ENCODE measurements around the gene PTPN1.
"Not testable (repeated sequence)": the region's sequence is repeated elsewhere in the genome, so short reads cannot be mapped to it uniquely, and the experiment has no call there.

Gene PTPN1

GRCh38 chr20:50592282-50593004 lies 82.3 kb downstream of the PTPN1 start:
- DNase-seq (ENCODE audit: low spot score): no peak

- DNase-seq (ENCODE audit: low spot score): no peak
These were observed 82.8 kb downstream of the PTPN1 start for GRCh38 chr20:50593005-50593335.

DNA sequence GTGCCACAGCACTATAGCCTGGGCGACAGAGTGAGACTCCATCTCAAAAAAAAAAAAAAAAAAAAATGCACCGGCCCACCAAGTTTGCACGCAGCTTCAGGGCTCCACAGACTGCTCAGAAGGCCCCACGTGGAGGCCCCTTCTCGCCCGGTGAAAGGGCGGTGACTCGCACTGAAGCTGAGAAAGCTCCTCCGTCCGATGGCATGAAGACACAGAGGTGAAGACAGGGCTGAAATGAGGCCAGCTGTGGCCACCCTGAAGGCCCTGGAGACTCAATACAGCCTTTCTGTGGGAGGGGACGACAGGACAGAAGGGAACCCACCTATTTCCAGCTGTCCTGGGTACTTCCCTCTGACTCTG lies 84.0 kb downstream of the PTPN1 start:
- no peak for DNase-seq (ENCODE audit: low spot score)

GRCh38 chr20:50594591-50595432 lies 84.6 kb downstream of the PTPN1 start:
- no peak for DNase-seq (ENCODE audit: low spot score)

- no peak for DNase-seq (ENCODE audit: low spot score)
These were observed 85.3 kb downstream of the PTPN1 start for GRCh38 chr20:50595433-50595895.

DNA sequence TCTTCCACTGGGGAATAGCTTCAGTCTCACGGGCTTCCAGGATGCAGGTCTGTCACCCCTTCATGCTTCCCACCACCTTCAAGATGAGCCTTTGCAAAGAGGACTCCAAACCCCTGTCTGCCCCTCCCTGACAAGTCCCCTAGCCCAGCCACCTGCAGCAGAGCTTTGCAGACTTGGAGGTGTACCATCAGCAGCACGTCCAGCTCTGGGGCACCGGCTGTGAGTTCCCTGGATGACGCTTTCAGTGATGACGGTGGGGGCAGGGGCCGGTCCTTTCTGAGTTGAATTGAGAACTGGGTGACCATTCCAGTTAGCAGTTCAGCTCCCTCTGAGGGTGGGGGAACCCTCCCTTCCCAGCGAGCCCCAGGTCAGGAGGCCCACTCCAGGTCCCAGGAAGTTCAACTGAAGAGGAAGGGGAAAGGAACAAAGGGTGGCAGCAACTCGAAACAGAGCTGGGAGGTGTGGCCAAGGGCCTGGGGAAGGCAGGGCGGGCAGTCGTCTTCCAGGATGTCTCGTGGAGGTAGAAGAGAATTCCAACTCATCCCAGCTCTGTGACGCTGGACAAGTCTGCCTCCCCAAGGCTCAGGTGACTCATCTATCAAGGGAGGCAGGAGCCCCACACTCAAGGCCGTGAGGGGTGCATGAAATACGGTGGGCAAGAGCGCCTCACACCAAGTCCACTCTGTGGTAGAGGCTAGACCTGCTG lies 86.0 kb downstream of the PTPN1 start:
- no peak for DNase-seq (ENCODE audit: low spot score)

- no peak for DNase-seq (ENCODE audit: low spot score)
These were observed 86.5 kb downstream of the PTPN1 start for GRCh38 chr20:50596694-50597021.

DNA sequence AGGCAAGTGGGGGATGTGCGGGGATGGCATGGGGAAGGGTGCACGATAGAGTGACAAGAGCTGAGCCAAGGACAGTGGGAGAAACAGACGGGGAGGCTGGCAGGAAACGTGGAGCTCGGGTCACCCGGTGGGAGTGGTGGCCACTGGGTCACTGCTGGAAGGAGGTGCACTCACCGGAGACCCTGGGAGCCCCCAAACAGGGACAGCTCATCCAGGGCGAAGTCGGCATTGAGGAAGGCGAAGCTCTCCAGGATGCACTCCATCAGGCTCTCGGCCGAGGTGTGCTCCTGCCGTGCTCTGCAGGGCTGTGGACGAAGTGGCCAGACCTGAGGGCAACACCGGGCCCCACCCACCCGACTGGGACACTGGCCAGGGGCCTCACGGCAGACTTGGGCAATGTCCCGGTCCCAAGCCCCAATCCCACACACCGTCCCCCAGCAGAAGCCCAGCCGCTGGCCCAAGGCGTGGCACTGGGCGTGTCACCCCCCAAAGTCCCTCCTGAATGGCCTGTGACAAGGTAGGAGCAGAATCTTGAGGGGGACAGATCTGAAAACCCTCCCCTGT lies 87.3 kb downstream of the PTPN1 start:
- DNase-seq (ENCODE audit: low spot score): no peak

- no peak for DNase-seq (ENCODE audit: low spot score)
These were observed 87.9 kb downstream of the PTPN1 start for GRCh38 chr20:50598074-50598473.

GRCh38 chr20:50598768-50599167 lies 88.6 kb downstream of the PTPN1 start:
- DNase-seq (ENCODE audit: low spot score): not testable (repeated sequence)

DNA sequence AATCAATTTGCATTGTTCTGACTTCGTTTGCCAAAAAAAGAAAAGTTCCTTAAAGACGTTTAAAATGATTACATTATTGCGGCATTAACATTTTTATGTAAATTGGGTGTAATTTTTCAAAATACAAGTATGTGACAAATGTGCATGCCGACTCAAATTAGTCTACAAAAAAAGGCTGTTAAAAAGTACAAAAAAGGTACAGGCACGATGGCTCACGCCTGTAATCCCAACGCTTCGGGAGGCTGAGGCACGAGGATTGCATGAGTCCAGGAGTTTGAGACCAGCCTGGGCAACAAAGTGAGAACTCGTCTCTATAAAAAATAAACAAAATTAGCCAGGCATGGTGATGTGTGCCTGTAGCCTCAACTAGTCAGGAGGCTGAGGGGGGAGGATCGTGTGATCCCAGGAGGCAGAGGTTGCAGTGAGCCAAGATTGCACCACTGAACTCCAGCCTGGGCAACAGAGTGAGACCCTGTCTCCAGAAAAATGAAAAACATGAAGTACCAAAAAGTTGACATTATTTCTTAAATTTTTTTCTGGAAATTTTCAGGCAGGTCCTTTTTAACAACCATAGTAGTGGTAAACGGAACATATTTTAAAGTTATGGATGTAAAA lies 90.2 kb downstream of the PTPN1 start:
- no peak for DNase-seq (ENCODE audit: low spot score)

GRCh38 chr20:50601511-50602431 lies 91.6 kb downstream of the PTPN1 start:
- no peak for DNase-seq (ENCODE audit: low spot score)

DNA sequence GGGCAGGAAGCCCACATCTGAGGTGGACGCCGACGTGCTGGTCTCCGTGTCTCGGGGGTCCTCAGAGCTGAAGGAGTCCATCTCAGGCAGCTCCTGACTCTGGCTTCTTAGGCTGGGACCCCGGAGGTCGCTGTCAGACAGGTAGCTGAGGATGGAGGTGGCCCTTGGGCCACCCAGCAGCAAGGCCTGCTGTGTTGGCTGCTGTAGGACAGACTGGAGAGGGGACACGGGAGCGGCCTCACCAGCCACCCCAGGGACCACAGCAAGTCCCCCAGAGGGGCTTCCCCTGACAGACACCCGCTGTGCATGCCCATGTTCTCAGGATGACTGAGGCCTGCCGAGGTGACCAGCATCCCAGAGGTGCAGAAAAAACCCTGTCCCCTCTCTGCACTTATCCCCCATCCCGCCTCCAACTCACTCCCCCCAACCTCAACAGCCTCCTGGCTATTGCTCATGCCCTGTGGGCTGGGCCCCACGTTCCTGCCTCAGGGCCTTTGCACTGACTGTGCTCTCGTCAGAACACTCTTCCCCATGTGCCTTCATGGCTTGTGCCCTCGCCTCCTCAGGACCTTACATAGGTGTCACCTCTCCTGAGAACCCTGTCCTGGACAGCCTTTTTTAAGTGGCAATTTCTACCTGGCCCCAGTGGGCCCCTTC lies 92.4 kb downstream of the PTPN1 start:
- no peak for DNase-seq (ENCODE audit: low spot score)

DNA sequence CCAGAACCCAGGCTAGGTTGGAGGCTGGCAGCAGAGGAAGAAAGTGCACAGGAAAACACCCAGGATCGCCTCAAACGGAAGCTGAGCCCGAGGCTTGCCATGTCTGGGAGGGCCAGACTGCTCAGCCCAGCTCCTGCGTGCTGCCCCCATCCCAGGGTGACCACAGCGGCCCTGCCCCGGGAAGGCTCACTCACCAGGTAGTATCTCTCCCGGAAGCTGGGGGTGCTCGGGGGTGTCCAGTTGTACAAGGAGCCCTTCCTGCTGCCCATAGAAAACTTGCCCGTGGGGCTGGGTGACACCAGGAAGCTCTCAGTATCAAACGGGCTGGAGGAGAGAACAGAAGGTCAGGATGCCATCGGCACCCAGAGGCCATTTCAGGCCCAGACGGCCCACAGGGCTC lies 94.3 kb downstream of the PTPN1 start:
- DNase-seq (ENCODE audit: low spot score): no peak

DNA sequence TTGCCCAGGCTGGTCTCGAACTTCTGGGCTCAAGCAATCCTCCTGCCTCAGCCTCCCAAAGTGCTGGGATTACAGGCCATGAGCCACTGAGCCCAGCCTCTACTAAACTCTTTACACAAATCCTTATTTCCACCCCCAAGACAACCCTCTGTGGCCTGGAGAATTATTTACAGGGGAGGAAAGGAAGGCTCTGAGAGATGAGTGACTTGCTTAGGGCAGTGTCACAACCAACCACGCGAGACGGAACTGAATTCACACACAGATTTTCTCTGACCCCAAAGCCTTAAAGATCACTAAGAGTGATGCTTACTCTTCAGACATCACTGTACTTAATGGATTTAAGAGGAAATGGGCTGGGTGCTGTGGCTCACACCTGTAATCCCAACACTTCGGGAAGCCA lies 95.0 kb downstream of the PTPN1 start:
- DNase-seq (ENCODE audit: low spot score): no peak

DNA sequence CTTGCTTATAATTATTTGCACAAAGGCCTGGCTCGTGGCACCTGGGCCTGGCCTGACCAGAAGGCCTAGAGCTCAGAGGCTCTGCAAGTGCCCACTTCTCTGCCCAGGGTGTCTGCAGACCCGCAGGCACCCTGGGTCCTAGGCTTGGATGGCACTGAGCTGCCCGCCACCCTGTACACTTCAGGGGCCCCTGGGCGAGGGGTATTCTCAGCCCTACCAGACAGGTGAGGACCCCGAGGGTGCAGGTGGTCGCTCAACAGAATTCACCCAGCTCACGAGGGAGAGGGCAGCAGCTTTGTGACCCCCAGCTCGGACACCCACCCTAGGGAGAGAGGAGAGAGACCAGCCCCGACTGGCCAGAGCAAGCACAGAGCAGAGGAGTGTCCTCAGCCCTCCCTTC lies 97.3 kb downstream of the PTPN1 start:
- no peak for DNase-seq (ENCODE audit: low spot score)

DNA sequence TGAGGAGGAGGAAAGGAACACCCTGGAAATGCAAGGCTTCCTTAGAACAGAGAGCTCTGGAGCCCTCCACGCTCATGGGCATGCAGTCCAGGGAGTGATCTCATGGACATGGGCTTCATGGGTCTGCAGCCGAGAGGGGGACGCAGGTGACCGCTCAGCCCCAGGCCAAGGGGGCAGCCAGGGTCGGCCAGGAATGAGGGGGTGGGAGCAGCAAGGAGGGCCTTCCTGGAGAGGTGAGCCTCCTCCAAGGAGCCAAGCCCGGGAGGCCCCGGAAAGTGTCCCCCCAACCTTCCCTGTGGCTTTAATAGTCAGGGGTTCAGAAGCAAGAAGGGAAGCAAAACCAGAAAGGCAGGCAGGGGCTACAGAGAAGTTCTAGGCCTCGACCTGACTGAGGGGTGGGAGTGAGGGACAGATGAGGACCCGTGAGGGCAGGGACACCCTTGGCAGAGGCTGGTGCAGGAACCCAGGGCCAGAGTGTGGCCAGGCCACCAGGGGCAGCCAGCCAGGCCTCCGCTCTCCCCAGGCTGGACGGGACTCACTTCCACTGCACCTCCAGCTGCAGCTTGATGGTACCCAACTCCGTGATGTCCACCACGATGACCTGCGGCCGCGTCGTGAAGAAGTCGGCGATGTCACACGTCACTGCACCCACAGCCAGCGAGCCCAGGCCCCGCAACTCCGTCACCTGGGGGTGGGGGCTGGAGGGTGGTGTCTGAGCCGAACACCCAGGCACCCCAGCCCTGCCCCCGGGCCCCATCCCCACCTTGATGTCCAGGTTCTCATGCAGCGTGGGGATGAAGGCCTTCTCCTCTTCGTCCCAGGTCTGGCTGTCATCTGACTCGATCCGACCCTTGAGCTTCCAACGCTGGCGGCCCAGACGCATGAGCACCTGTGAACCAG lies 97.9 kb downstream of the PTPN1 start:
- no peak for DNase-seq (ENCODE audit: low spot score)

GRCh38 chr20:50608750-50609104 lies 98.5 kb downstream of the PTPN1 start:
- no peak for DNase-seq (ENCODE audit: low spot score)

DNA sequence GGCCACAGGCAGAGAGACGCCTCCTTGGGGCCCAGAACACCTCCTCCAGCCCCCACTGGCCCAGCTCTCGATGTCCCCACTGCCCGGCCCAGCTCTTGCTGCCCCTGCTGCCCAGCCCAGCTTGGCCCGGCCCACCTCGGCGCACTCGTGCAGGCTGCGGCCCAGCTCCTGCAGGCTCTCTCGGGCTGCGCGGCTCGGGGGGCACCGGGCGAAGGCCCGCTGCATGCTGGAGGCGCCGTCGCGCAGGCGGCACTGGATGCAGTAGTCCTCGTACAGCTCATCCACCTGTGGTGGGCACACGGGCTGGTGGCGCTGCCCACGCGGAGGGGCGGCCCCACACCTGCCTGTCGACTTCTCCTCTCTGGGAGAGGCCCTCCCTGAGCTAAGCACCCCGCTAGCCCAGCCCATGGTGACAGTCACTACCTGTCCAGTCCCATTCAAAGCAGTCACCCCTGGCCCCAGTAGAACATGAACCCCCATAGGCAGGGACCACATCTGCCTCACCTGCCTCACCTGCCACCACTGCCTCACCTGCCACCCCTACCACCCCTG lies 99.3 kb downstream of the PTPN1 start:
- DNase-seq (ENCODE audit: low spot score): no peak

All from D341Med (cell line).